Measurements from ENCODE around the gene DCT. TPM values are rescaled to one million over a fixed set of nuclear protein-coding genes. Genes with fewer than 3 reads are reported as not detected.

Gene DCT
- total RNA-seq, 1 experiment from 2014 or later = not detected

DNA sequence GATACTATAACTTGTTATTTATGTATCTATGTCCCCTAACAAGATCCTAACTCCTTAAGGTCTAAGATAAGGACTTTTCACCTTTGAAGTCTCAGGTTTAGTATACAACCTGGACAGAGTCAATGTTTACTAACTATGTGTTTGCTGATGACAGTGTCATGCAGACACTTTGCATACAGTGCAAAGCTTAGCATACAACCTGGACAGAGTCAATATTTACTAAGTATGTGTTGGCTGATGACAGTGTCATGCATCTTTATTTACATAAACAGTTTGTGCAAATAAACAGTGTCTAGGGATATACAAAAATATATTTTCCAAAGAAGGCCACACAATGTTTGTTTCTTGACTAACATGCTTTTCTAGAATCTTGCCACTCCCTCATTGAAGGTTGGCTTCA is 34.7 kb downstream of the DCT start:
- H3K27me3 ChIP-seq (ENCODE audit: insufficient read depth, low read depth) = no peaks in the 10 kb centered on the region
- no peak for TF ChIP-seq EZH2 (IDR thresholded peaks at IDR 0.05; ENCODE audit: low read depth)
- TF ChIP-seq, protein P1, sequence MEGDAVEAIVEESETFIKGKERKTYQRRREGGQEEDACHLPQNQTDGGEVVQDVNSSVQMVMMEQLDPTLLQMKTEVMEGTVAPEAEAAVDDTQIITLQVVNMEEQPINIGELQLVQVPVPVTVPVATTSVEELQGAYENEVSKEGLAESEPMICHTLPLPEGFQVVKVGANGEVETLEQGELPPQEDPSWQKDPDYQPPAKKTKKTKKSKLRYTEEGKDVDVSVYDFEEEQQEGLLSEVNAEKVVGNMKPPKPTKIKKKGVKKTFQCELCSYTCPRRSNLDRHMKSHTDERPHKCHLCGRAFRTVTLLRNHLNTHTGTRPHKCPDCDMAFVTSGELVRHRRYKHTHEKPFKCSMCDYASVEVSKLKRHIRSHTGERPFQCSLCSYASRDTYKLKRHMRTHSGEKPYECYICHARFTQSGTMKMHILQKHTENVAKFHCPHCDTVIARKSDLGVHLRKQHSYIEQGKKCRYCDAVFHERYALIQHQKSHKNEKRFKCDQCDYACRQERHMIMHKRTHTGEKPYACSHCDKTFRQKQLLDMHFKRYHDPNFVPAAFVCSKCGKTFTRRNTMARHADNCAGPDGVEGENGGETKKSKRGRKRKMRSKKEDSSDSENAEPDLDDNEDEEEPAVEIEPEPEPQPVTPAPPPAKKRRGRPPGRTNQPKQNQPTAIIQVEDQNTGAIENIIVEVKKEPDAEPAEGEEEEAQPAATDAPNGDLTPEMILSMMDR (conservative IDR thresholded peaks at IDR 0.05) = no peak
- H4K20me1 ChIP-seq (ENCODE audit: insufficient read depth) = no peaks in the 10 kb centered on the region
- no peak for DNase-seq
- no peaks in the 10 kb centered on the region for H3K9me3 ChIP-seq (ENCODE audit: insufficient read depth, low read depth)
- no peak overlapping the region for H3K4me3 ChIP-seq
- no peak overlapping the region for H3K4me2 ChIP-seq
- H3F3A ChIP-seq (ENCODE audit: insufficient read depth, low read depth) = no peaks in the 10 kb centered on the region
- no TSS peak for BruUV-seq (replicated peaks)
- H2AFZ ChIP-seq = no peak overlapping the region
- H3K4me1 ChIP-seq (replicated peaks; ENCODE audit: insufficient read depth) = no peaks in the 10 kb centered on the region
- no peaks in the 10 kb centered on the region for H3K79me2 ChIP-seq (ENCODE audit: low read depth)
- POLR2A ChIA-PET (ENCODE audit: unreplicated experiment) = no interaction called here
- H3K36me3 ChIP-seq (ENCODE audit: low read depth) = no peaks in the 10 kb centered on the region
- CTCF ChIA-PET = no interaction called here
- no peak overlapping the region for H3K27ac ChIP-seq
- H3K9me2 ChIP-seq (ENCODE audit: insufficient read depth) = no peaks in the 10 kb centered on the region
- intact Hi-C loops (cut with micrococcal nuclease; ENCODE audit: unreplicated experiment) = no loop called here

DNA sequence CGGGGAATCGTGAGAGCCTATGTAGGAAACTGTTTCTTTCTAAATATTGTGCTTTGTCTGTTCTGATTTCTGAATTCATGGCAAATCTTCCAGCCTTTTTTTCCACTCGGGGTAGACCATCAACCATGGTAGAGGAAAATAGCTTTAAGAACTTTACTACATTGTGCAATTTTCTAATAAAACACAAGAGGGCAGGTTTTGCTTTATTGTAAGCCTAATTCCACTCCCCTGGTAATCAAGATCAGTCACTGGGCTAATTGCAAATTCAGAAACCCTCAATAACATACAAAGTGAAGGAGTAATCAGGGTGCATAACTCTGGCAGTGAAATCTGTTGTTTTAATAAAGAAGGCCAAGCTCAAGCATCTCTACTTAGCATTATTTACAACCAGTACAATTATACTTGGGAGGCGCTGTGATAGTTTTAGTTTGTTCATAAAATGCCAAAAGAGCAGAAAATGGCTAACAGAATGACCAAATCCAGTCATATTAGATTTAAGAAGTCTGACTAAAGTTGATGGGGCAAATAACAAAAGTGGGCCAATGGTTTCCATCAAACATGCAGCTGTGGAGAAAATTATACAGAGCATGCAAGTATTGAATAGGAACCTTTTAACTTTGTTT is 43.8 kb downstream of the DCT start:
- H3K36me3 ChIP-seq (ENCODE audit: low read depth) = no peaks in the 10 kb centered on the region
- no peaks in the 10 kb centered on the region for H3K9me3 ChIP-seq (ENCODE audit: insufficient read depth, low read depth)
- intact Hi-C loops (cut with micrococcal nuclease; ENCODE audit: unreplicated experiment) = loop anchor here (1.0 to 5.0 kb wide), 2 partner anchors 112 to 182 kb away; no protein-coding TSS in a partner anchor
- no peak overlapping the region for H3K4me3 ChIP-seq
- H3K4me2 ChIP-seq = no peak overlapping the region
- no peaks in the 10 kb centered on the region for H3K9me2 ChIP-seq (ENCODE audit: insufficient read depth)
- ChIA-PET POLR2A (ENCODE audit: unreplicated experiment) (no interaction called here), CTCF (interaction anchor here (0.6 to 2.3 kb wide), 3 partner anchors 114 to 185 kb away, joined by 3 to 14 read pairs (median 7); no protein-coding TSS in a partner anchor)
- H4K20me1 ChIP-seq (ENCODE audit: insufficient read depth) = no peaks in the 10 kb centered on the region
- no peaks in the 10 kb centered on the region for H3K79me2 ChIP-seq (ENCODE audit: low read depth)
- no peak for DNase-seq
- BruUV-seq (replicated peaks) = no TSS peak
- no peak overlapping the region for H2AFZ ChIP-seq
- no peaks in the 10 kb centered on the region for H3F3A ChIP-seq (ENCODE audit: insufficient read depth, low read depth)
- H3K27ac ChIP-seq = no peak overlapping the region
- TF ChIP-seq, protein P1 (conservative IDR thresholded peaks at IDR 0.05) = peak; percentile 77
- TF ChIP-seq EZH2 (IDR thresholded peaks at IDR 0.05; ENCODE audit: low read depth) = no peak
- no peaks in the 10 kb centered on the region for H3K27me3 ChIP-seq (ENCODE audit: insufficient read depth, low read depth)
- H3K4me1 ChIP-seq (replicated peaks; ENCODE audit: insufficient read depth) = no peaks in the 10 kb centered on the region

GRCh38 chr13:94433055-94433961 is 46.2 kb downstream of the DCT start:
- Histone ChIP-seq H3K27me3 (ENCODE audit: insufficient read depth, low read depth) (no peaks in the 10 kb centered on the region), H3K79me2 (ENCODE audit: low read depth) (no peaks in the 10 kb centered on the region), H2AFZ (no peak overlapping the region), H3K9me3 (ENCODE audit: insufficient read depth, low read depth) (no peaks in the 10 kb centered on the region), H3K27ac (no peak overlapping the region), H3K4me2 (no peak overlapping the region), H3K4me1 (replicated peaks; ENCODE audit: insufficient read depth) (no peaks in the 10 kb centered on the region), H3K9me2 (ENCODE audit: insufficient read depth) (no peaks in the 10 kb centered on the region), H3K36me3 (ENCODE audit: low read depth) (no peaks in the 10 kb centered on the region), H3K4me3 (no peak overlapping the region), H3F3A (ENCODE audit: insufficient read depth, low read depth) (no peaks in the 10 kb centered on the region), H4K20me1 (ENCODE audit: insufficient read depth) (no peaks in the 10 kb centered on the region)
- BruUV-seq (replicated peaks) = no TSS peak
- no peak for DNase-seq
- TF ChIP-seq, protein P1 (conservative IDR thresholded peaks at IDR 0.05) = no peak
- no peak for TF ChIP-seq EZH2 (IDR thresholded peaks at IDR 0.05; ENCODE audit: low read depth)
- ChIA-PET CTCF (no interaction called here), POLR2A (ENCODE audit: unreplicated experiment) (no interaction called here)
- intact Hi-C loops (cut with micrococcal nuclease; ENCODE audit: unreplicated experiment) = no loop called here
